HCT116 (cell line): Measurements from ENCODE around the gene TTC6. TPM values are rescaled to one million over a fixed set of nuclear protein-coding genes. Genes with fewer than 3 reads are reported as not detected.

Experiments
- ATAC-seq: fragments of 200-7000 bp; cut with Tn5 transposase; 2 replicates; pipeline ENCODE4 v1.9.1; 2020; ENCODE audit warnings: mild to moderate bottlenecking, moderate library complexity
- BruUV-seq: library from RNA; stranded (reverse); fragments of 400-500 nt; replicated peaks from 2 replicates; lab custom pipeline; 2021; lab: Mats Ljungman, UMichigan
- CTCF ChIA-PET: fragments of 300-600 bp; sonication (Branson Sonifier 250); formaldehyde crosslinking; loops from one replicate; lab custom pipeline; 2021; ENCODE audit warnings: antibody characterized with exemption; lab: Charles Lee
- POLR2A ChIA-PET: fragments of 300-600, 350-600 bp; sonication (Branson Sonifier 250); formaldehyde crosslinking; loops from one replicate; lab custom pipeline; 2021; ENCODE audit warnings: antibody characterized with exemption; lab: Charles Lee
- RAD21 ChIA-PET, 2 experiments: fragments of 300-600 bp; sonication (Branson Sonifier 250); formaldehyde crosslinking; loops; one replicate each; lab custom pipeline; 2023; ENCODE audit warnings: low total read pairs in 2 of 2; ENCODE audit not compliant: uncharacterized antibody in 2 of 2, unreplicated experiment in 2 of 2, low non-redundant PET in 1 of 2; lab: Charles Lee
- DNase-seq: peaks from one replicate; pipeline ENCODE4 v3.0.0-alpha.2; 2010; ENCODE audit warnings: low read depth, low spot score
- H2AFZ ChIP-seq: fragments of 200-600 bp; shearing (Covaris generic), sonication (generic); 2 replicates; pipeline ENCODE4 v1.6.1; 2017; ENCODE audit warnings: low read depth, mixed run types, mixed read lengths, antibody characterized with exemption, low read length; ENCODE audit not compliant: poor library complexity, severe bottlenecking
- H3K27ac ChIP-seq: 2 replicates; pipeline ENCODE4 v1.5.1; 2012; ENCODE audit warnings: low read depth, low read length
- H3K27me3 ChIP-seq: fragments of 200-600 bp; sonication (generic); 2 replicates; pipeline ENCODE4 v1.6.1; 2016; ENCODE audit warnings: mixed run types, low read length, mixed read lengths; ENCODE audit not compliant: insufficient read depth
- H3K36me3 ChIP-seq, 2 experiments: fragments of 200-500 bp in 1 of 2; fragments of 200-600 bp in 1 of 2; sonication (Bioruptor generic) in 1 of 2; sonication (generic) in 1 of 2; 2 replicates each; pipeline versions ENCODE4 v1.5.1 to v1.6.1; 2014 to 2016; ENCODE audit warnings: low read length in 2 of 2, inconsistent platforms in 1 of 2, mixed read lengths in 1 of 2, mixed run types in 1 of 2; ENCODE audit not compliant: insufficient read depth in 2 of 2, control insufficient read depth in 1 of 2
- H3K4me1 ChIP-seq, 2 experiments: fragments of 200-600 bp in 1 of 2; sonication (generic) in 1 of 2; 2 replicates each; pipeline versions ENCODE4 v1.5.1 to v1.6.1; 2012 to 2017; ENCODE audit warnings: low read length in 2 of 2, inconsistent platforms in 1 of 2, mild to moderate bottlenecking in 1 of 2, mixed read lengths in 1 of 2, mixed run types in 1 of 2, moderate library complexity in 1 of 2; ENCODE audit not compliant: insufficient read depth in 2 of 2, control insufficient read depth in 1 of 2
- H3K4me2 ChIP-seq: fragments of 200-600 bp; sonication (generic); 2 replicates; pipeline ENCODE4 v1.6.1; 2017; ENCODE audit warnings: mixed run types, low read length, mixed read lengths
- H3K4me3 ChIP-seq, 2 experiments: fragments of 200-600 bp in 1 of 2; sonication (generic) in 1 of 2; replicated peaks in 1 of 2; 2 replicates each; pipeline ENCODE4 v1.5.1; 2011 to 2016; ENCODE audit warnings: low read length in 2 of 2, control low read depth in 1 of 2, low read depth in 1 of 2, mild to moderate bottlenecking in 1 of 2, mixed read lengths in 1 of 2, mixed run types in 1 of 2
- H3K79me2 ChIP-seq: fragments of 200-600 bp; sonication (generic); 2 replicates; pipeline ENCODE4 v1.6.1; 2017; ENCODE audit warnings: mild to moderate bottlenecking, mixed run types, low read length, moderate library complexity, mixed read lengths; ENCODE audit not compliant: insufficient read depth
- H3K9ac ChIP-seq: fragments of 200-600 bp; sonication (generic); 2 replicates; pipeline ENCODE4 v1.6.1; 2016; ENCODE audit warnings: low read length, mixed read lengths
- H3K9me2 ChIP-seq: fragments of 200-600 bp; sonication (generic), shearing (Covaris generic); 2 replicates; pipeline ENCODE4 v1.6.1; 2017; ENCODE audit warnings: mixed run types, mild to moderate bottlenecking, moderate library complexity; ENCODE audit not compliant: insufficient read depth
- H3K9me3 ChIP-seq, 2 experiments: fragments of 200-500 bp in 1 of 2; fragments of 200-600 bp in 1 of 2; sonication (Bioruptor generic) in 1 of 2; sonication (generic) in 1 of 2; 2 replicates each; pipeline ENCODE4 v1.6.1; 2014 to 2017; ENCODE audit warnings: low read length in 2 of 2, mixed read lengths in 2 of 2, inconsistent platforms in 1 of 2, low read depth in 1 of 2, mild to moderate bottlenecking in 1 of 2, mixed run types in 1 of 2, moderate library complexity in 1 of 2; ENCODE audit not compliant: control insufficient read depth in 1 of 2, insufficient read depth in 1 of 2
- H4K20me1 ChIP-seq: fragments of 200-600 bp; sonication (generic), shearing (Covaris generic); 2 replicates; pipeline ENCODE4 v1.6.1; 2017; ENCODE audit warnings: mixed run types, mild to moderate bottlenecking, moderate library complexity; ENCODE audit not compliant: insufficient read depth
- ATF3 ChIP-seq: IDR thresholded peaks from 2 replicates; pipeline ENCODE4 v1.6.1; 2012
- ELF1 ChIP-seq: IDR thresholded peaks from 2 replicates; pipeline ENCODE4 v1.6.1; 2012; ENCODE audit warnings: low read depth, borderline replicate concordance
- EZH2phosphoT487 ChIP-seq: fragments of 200-600 bp; IDR thresholded peaks from 2 replicates; pipeline ENCODE4 v1.6.1; 2018; ENCODE audit warnings: antibody characterized with exemption, borderline replicate concordance
- RAD21 ChIP-seq: IDR thresholded peaks from 2 replicates; pipeline ENCODE4 v1.6.1; 2012; ENCODE audit warnings: low read depth, mild to moderate bottlenecking
- REST ChIP-seq: IDR thresholded peaks from 2 replicates; pipeline ENCODE4 v1.6.1; 2012; ENCODE audit warnings: low read depth
- SIN3A ChIP-seq: IDR thresholded peaks from 2 replicates; pipeline ENCODE4 v1.6.1; 2012; ENCODE audit warnings: low read depth
- SP1 ChIP-seq: IDR thresholded peaks from 2 replicates; pipeline ENCODE4 v1.6.1; 2012; ENCODE audit warnings: low read depth
- YY1 ChIP-seq: IDR thresholded peaks from 2 replicates; pipeline ENCODE4 v1.6.1; 2011; ENCODE audit warnings: low read length, low read depth, moderate library complexity, mild to moderate bottlenecking; ENCODE audit not compliant: insufficient replicate concordance; ENCODE audit errors: extremely low read depth
- ZFX ChIP-seq: fragments of 450-650 bp; IDR thresholded peaks from 2 replicates; pipeline ENCODE4 v1.6.1; 2017
- intact Hi-C: fragments of 100-400 bp; cut with micrococcal nuclease; formaldehyde crosslinking; loops from 2 replicates; pipeline ENCODE4 v1.10.0; 2022
- total RNA-seq: library from RNA; stranded (reverse); gene quantifications from one replicate; pipeline ENCODE4 v1.2.1, GENCODE V29; 2021; ENCODE audit not compliant: unreplicated experiment

Gene TTC6
- total RNA-seq, 1 experiment from 2014 or later = 0.10 TPM

- Histone ChIP-seq H3K36me3 (no peaks in the 10 kb centered on the region), H3K4me3 (no peak overlapping the region), H3K79me2 (no peaks in the 10 kb centered on the region), H3K27ac (no peak overlapping the region), H3K9me2 (no peaks in the 10 kb centered on the region), H3K4me1 (no peaks in the 10 kb centered on the region), H4K20me1 (no peaks in the 10 kb centered on the region), H3K9ac (no peak overlapping the region), H2AFZ (no peak overlapping the region), H3K4me2 (no peak overlapping the region), H3K27me3 (no peaks in the 10 kb centered on the region), H3K9me3 (no peaks in the 10 kb centered on the region)
- TF ChIP-seq YY1 = no peak
- no peak for TF ChIP-seq SIN3A
- TF ChIP-seq SP1 = no peak
- no TSS peak for BruUV-seq
- ATAC-seq (no peak), DNase-seq (no peak)
- intact Hi-C loops = no loop called here
- CTCF ChIA-PET = no interaction called here
- RAD21 ChIA-PET = no interaction called here
- POLR2A ChIA-PET = no interaction called here
Observed at GRCh38 chr14:37637341-37637740, 41.9 kb downstream of the TTC6 start.

DNA sequence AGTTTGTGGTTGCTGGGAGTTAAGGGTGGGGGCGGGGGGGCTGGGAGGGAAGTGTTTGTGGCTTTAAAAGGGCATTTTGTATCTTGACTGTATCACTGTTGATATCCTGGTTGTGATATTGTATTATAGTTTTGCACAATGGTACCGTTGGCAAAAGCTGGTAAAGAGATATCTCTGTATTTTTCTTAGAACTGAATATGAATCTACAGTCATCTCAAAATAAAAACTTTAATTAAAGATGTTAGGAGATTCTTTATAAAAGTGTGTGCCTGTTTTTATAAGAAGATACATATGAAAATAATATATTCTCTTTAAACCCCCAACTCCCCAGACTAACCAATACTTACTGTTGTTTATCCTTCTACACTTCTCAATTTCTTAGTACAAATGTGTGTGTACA is 43.2 kb downstream of the TTC6 start:
- ChIA-PET RAD21 (no interaction called here), POLR2A (no interaction called here), CTCF (no interaction called here)
- intact Hi-C loops = no loop called here
- Histone ChIP-seq H3K27ac (no peak overlapping the region), H3K9me2 (no peaks in the 10 kb centered on the region), H3K4me2 (no peak overlapping the region), H4K20me1 (no peaks in the 10 kb centered on the region), H3K4me1 (no peaks in the 10 kb centered on the region), H3K4me3 (no peak overlapping the region), H3K36me3 (no peaks in the 10 kb centered on the region), H3K27me3 (no peaks in the 10 kb centered on the region), H3K9me3 (no peaks in the 10 kb centered on the region), H3K9ac (no peak overlapping the region), H2AFZ (no peak overlapping the region), H3K79me2 (no peaks in the 10 kb centered on the region)
- no TSS peak for BruUV-seq
- DNase-seq = no peak
- no peak for ATAC-seq
- TF ChIP-seq RAD21 (no peak), REST (no peak), ZFX (no peak), YY1 (no peak), ELF1 (no peak), ATF3 (no peak), EZH2phosphoT487 (no peak)
